DMS 273 (cell line): ENCODE measurements around the gene ZNF680.
"Not testable (repeated sequence)": the region's sequence is repeated elsewhere in the genome, so short reads cannot be mapped to it uniquely, and the experiment has no call there.

ENCODE experiments used
- DNase-seq: peaks from one replicate; lab custom pipeline; 2025; ENCODE audit not compliant: unreplicated experiment; lab: John Stamatoyannopoulos, UW

ZNF680 gene

GRCh38 chr7:64562626-64563278 lies at the start of gene ZNF680:
Gene ZNF680 (minus strand): TSS chr7:64563071. CDS start chr7:64562954, 117 bp downstream.
- DNase-seq, result peak; percentile 99

DNA sequence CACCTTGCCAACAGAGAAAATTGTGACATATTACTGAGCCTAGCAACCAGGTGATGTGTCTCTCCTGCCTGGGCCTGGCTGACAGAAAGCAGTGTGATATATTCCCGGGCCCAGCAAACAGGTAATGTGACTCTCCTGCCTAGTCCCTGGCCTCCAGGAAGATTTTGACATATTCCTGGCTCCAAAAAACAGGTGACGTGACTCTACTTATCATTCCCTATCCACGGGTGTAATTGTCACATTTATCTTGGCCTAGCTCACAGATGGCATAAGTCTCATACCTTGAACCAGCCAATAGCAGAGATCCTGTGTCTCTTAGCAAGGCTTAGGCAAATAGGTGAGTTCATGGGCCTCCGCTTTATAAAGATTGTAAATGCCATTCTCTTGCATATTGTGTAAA lies 49.6 kb upstream of the ZNF680 start:
- no peak for DNase-seq

DNA sequence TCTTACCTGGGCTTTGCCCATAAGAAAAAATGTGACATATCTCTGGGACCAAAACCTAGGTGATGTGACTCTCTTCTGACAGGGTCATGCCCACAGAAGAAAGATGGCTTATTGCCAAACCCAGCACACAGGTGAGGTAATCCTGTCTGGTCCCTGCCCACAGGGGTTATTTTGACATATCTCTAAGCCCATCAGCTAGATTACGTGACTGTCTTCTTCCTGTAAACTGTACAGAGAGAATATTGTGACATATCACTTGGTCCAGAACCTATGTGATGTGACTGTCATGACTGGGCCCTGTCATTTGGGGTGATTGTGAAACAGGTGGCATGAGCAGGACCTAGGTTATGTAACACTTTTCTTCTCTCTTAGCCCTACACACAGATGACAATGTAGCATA lies 48.8 kb upstream of the ZNF680 start:
- no peak for DNase-seq

- no peak for DNase-seq
Measured at GRCh38 chr7:64610997-64611396, 48.1 kb upstream of the ZNF680 start.

GRCh38 chr7:64608116-64608910 lies 45.4 kb upstream of the ZNF680 start:
- no peak for DNase-seq

- DNase-seq, result no peak
Measured at GRCh38 chr7:64606385-64606784, 43.5 kb upstream of the ZNF680 start.

- no peak for DNase-seq
Measured at GRCh38 chr7:64603271-64603670, 40.4 kb upstream of the ZNF680 start.

GRCh38 chr7:64602518-64602917 lies 39.6 kb upstream of the ZNF680 start:
- DNase-seq, result no peak

DNA sequence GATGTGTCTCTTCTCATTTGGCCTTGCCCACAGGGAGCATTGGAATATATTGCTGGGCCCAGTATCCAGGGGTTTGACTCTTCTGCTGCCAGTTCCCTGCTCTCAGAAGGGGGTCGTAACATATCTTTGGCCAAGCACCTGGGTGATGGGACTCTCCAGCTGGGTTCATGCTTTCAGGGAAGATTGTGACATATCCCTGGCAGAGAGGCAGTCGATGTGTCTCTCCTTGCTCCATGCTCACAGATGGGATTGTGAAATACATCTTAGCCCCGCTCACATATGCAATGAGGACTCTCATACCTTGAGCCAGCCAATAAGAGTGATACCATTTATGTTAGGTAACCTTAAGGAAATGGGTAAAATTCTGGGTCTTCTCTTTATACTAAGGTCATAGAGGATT lies 39.2 kb upstream of the ZNF680 start:
- DNase-seq, result no peak

- DNase-seq, result no peak
Measured at GRCh38 chr7:64599359-64599758, 36.5 kb upstream of the ZNF680 start.

- DNase-seq, result no peak
Measured at GRCh38 chr7:64590971-64591370, 28.1 kb upstream of the ZNF680 start.

DNA sequence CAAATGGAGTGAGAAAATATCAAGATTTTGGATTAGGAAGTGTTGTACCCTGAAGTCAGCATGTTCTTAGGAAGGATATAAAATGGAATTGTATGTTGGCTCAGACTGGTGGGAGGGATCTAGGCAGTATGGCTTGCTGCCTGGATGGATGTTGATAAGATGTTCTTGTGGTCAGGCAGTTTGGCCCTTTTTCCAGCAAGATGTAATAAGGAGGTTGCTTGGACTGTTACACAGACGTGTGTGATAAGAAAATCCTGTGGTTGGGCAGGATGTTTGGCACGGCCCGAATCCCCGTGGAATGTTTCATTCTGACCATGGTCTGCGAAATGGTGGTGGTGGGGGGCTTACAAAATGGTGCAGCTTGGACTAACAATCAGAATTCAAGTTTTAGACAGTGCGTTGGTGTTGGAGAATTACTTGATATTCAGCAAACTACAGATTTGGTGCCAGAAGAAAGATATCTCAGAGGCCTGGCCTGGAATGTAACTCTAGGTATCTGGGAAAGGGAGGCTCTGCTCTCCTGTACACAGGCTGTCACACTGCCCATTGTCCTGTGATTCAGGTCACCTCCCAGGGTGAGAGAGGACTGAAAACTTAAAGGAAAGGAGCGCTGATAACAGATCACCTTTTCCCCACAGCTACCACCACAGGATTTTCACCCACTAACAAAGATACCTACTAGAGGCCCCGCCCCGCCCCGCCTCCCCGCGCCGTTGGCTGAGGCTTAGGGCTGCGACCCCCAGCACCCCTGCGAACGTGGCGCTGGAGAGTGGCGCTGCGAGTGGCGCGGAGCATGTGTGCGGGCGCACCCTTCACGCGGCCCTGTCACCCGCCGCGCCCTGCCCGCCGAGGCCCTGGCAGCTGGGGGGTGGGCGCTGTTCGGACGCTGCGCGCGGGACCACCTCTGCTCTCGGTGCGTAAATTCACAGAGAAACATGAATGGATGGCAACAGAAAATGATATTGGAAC lies 19.3 kb upstream of the ZNF680 start:
- no peak for DNase-seq

- no peak for DNase-seq
Measured at GRCh38 chr7:64581391-64581790, 18.5 kb upstream of the ZNF680 start.

GRCh38 chr7:64574540-64575099 lies 11.7 kb upstream of the ZNF680 start:
- DNase-seq, result peak; percentile 93

DNA sequence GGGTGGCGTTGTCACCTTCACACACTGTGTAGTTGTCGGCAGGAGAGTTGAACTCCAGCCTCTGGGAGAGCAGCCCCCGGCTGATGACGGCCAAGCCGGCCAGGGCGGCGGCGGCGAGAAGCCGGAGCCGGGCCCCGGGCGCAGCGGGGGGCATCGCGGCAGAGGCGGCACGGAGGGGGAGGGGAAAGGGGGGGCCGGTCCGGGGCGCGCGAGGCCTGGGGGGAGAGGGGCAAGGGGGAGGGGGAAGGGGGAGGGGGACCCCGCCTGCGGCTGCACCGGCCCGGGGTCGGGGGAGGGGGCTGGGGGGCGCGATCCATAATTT lies 7.4 kb upstream of the ZNF680 start:
- DNase-seq, result not testable (repeated sequence)

- DNase-seq, result peak; percentile 79
Measured at GRCh38 chr7:64569372-64570283, 6.8 kb upstream of the ZNF680 start.

DNA sequence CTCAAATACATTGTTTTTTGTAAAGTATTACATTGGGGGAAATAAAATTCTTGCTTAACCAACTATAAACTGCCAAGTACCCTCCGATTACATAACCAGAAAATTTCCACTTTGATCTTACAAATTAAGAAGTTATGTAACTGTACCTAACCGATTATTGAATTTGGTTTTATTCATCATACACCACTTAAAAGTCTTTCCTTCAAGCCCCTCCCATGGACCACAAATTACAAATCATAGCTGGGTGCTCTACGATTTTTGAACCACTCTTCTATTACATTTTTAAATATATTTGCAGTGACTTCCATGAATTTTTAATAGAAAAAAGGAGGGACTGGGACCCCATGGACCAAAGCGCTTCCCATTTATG lies 630 bp downstream of the ZNF680 start:
- peak; percentile 53 for DNase-seq

DNA sequence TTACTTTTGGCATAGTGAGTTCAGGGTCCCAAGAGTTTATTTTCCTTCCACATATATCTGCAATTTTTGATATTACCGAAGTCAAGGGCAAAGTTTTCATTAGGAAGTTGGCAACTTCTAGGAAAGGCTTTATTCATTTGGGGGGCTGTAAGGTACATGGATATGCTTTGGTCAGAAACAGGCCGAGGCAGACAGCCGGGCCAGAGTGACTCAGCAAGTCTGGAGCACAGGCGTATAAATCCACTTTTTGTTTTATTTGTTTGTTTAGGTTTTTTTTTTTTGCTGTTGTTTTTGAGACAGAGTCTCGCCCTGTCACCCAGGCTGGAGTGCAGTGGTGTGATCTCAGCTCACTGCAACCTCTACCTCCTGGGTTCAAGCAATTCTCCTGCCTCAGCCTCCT lies 3.7 kb downstream of the ZNF680 start:
- peak; percentile 63 for DNase-seq

DNA sequence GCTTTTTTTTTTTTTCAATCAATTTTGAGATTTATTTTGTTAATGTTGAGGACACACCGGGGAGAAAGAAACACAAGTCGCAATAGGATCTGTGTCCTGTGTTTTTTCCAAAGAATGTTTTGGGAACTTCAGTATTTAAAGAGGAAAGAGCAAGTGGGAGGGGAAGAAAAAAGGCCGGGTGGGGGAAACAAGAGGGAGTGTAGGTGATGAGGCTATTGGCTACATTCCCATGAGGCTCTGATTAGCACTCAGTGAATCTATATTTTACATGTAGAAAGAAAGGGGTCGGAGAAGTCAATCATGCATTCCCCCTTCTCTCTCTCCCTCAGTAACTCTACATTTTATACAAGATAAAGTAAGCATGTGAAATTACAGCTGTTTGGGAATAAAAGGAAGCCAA lies 4.1 kb downstream of the ZNF680 start:
- peak; percentile 69 for DNase-seq

DNA sequence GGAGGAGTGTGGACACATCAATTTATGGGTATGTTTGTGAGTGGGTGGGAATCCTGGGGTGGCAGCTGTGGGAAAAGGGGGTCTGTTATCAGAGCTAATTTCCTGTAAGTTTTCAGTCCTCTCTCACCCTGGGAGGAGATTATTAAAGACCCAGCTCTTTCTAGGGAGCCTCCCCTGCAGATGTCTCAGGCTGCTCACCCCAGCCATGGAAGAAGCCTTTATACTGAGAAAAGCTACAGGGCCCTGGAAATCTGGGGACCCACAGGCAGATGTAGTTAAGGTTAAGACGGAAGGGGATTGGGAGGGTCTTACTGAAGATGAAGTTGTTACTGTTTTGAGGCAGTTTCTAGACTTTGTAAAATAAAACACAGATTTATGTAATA lies 4.6 kb downstream of the ZNF680 start:
- peak; percentile 61 for DNase-seq
